Fibroblast of pulmonary artery (primary cell): ENCODE data around the gene ARL6IP4.

Experiments
- DNase-seq: peaks from one replicate; pipeline ENCODE4 v3.0.0-alpha.2; 2010; ENCODE audit warnings: low read depth
- H3K4me3 ChIP-seq: replicated peaks from 2 replicates; pipeline ENCODE4 v1.5.1; 2011; ENCODE audit warnings: low read depth, mild to moderate bottlenecking, control low read depth, low read length, moderate library complexity
- TF ChIP-seq, protein P1 (sequence below): IDR thresholded peaks from 2 replicates; pipeline ENCODE4 v1.5.1; 2011; ENCODE audit warnings: mild to moderate bottlenecking, control low read depth, low read length, inconsistent platforms; ENCODE audit errors: missing control alignments

ARL6IP4 gene

DNA sequence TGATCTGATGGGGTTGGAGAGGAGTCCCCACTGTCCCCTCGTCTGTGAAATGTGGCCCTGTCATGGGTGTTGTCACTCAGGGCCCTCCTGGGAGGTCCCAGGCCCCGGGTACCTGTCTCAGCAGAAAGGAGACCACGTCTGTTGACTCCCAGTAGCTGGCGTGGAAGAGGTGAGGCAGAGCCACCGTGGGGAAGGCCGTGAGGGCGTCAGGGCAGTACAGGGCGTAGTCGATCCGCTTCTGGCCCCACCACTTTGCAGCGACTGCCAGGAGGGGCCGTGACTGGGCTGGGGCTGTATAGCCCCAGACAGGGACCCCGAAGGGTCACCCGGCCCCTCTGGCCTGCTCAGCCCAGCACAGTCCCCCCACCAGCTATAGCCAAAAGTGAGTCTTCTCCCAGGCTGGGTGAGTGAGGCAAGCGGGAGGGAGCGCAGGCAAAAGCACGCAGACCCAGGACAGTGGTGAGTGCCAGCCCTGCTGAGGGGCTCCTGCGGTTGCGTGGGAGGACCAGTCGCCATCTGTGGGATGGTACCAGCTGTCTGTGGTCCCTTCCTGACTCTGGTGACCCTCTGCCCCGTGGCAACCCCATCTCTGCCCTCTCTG lies 8.2 kb downstream of the ARL6IP4 start:
- no peak for DNase-seq
- TF ChIP-seq, protein P1, sequence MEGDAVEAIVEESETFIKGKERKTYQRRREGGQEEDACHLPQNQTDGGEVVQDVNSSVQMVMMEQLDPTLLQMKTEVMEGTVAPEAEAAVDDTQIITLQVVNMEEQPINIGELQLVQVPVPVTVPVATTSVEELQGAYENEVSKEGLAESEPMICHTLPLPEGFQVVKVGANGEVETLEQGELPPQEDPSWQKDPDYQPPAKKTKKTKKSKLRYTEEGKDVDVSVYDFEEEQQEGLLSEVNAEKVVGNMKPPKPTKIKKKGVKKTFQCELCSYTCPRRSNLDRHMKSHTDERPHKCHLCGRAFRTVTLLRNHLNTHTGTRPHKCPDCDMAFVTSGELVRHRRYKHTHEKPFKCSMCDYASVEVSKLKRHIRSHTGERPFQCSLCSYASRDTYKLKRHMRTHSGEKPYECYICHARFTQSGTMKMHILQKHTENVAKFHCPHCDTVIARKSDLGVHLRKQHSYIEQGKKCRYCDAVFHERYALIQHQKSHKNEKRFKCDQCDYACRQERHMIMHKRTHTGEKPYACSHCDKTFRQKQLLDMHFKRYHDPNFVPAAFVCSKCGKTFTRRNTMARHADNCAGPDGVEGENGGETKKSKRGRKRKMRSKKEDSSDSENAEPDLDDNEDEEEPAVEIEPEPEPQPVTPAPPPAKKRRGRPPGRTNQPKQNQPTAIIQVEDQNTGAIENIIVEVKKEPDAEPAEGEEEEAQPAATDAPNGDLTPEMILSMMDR = no peak
- H3K4me3 ChIP-seq = no peak overlapping the region

DNA sequence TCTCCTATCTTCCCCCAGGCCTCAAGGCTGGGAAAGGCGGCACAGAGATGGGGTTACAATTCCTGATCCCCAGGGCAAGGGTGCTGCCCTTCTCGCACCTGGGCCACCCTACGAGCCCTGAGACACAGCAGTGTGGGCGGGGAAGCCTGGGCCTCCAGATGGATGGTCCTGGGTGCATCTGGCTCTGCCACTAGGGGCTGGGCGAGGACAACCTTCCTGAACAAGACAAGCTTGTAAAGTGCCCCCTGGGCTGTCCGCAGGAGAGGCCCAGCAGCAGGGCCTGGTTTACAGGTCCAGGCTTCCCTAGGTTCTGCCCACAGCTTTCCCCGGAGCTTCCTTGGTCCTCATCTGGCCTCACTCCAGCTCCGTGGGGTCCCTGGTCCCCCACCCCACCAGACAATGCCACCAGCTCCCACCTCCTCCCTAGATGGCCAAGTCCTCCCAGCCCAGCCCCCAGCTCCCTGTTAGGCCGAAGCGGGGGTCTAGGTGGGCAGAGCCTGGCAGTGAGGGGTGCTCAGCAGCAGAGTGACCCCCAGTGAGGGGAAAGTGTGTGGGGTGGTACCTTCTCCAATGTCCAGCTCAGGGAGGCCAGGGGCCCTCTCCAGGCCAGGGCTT lies 8.9 kb downstream of the ARL6IP4 start:
- DNase-seq = no peak
- TF ChIP-seq, protein P1 = no peak
- no peak overlapping the region for H3K4me3 ChIP-seq

DNA sequence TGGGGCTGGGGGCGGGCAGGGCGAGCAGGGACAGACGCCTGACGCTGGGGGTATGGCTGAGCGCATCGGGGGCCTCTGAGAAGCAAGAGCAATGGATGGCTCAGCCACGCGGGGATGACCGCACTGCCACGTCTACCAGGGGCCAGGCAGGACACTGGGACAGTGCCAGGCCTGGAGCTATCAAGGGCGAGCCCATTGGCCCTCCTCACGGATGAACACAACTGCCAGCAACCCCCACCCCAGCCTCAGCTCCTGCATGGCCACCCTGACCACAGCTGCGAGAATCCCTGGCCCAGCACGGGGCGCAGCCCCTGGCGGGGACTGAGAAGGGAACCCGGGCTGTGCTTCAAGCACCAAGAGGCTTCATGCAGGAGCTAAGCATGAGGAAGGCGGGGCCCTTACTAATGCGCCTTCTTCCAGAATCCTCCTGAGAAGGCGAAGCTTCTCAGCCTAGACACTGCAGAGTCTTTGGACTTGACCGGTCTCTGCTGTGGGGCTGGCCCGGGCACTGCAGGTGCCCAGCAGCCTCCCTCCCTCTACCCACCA lies 9.5 kb downstream of the ARL6IP4 start:
- TF ChIP-seq, protein P1 = no peak
- DNase-seq = no peak

DNA sequence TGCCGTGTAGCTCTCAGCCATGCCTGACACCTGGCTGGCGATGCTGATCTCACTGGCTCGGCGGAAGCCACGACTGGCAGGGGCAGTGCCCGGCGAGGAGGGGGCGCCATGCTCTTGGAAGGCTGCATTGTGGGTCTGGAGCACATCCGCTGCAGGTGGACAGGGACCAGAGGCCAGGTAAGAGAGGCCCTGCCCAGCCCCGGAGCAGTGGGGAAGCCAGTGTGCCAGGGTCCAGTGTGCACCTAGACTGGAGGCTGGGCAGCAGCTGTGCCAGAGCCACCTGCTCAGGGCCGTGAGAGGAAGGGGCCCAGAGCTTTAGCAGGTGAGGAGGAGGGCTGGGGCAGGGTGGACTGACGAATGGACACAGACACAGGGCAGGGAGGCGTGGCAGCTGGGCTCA lies 10.1 kb downstream of the ARL6IP4 start:
- no peak overlapping the region for H3K4me3 ChIP-seq
- DNase-seq = no peak
- TF ChIP-seq, protein P1 = no peak

More for the DNA sequence above, 9.5 kb downstream of the ARL6IP4 start:
- no peak overlapping the region for H3K4me3 ChIP-seq

DNA sequence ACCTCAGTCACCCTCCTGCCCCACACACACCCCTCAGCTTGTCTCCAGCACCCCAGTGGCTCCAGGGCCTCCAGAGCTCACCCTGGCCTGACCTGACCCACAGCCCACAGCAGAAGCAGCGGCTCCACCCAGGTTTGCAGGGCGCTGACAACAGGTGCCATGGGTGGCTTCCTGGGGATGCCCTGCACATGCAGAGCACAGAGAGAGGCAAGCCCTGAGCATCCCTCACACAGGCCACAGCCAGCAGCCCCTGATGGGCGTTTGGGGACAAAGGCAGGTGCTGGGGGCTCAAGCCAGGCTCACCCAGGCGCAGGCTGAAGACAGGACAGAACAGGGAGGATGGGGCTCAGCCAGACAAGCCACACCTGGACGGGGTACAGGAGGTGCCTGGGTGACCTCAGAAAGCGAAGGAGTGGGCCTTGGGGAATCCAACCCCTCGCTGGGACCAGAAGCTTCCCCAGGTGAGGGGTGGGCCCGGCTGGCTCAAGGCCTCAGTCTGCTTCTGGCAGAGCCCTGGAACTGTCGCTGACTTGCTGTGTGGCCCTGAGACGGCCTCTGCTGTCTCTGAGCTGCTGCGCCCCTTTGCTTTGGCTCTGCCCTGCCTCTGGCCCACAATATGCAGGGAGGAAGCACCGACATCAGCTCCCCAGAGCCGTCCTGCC lies 10.6 kb downstream of the ARL6IP4 start:
- TF ChIP-seq, protein P1 = no peak
- H3K4me3 ChIP-seq = no peak overlapping the region
- DNase-seq = no peak

DNA sequence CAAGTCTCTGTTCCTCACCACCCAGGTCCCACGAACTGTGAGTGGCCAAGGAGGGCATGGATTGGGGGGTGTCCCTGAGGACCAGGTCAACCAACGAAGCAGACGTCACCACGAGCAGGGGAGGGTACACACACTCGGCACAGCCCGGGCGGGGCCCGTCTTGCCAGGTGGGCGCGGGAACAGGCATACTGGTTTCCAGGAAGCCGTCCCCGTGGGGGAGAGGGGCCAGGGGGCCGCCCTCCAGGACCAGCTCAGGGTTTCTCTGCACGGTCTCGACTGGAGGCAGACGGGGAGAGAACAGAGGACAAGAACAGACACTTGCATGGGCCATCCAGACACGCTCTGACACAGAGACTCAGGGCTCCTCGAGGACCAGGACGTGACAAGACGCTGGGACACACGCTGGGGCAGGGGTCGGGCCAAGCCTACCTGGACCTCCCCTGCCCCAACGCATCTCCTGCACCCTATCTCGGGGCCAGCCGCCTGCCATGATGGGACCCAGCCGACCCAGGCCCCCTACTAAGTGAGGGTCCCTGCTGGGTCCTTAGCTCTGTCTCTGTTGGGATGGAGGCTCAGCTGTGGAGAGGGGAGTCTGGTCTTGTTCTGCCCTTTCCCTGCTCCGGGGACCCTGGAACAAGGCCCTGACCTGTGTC lies 11.3 kb downstream of the ARL6IP4 start:
- H3K4me3 ChIP-seq = no peak overlapping the region
- TF ChIP-seq, protein P1 = no peak
- no peak for DNase-seq
